ENCODE data around the gene FOSB. TPM values are rescaled to one million over a fixed set of nuclear protein-coding genes. Genes with fewer than 3 reads are reported as not detected.

Gene FOSB
- polyA plus RNA-seq, 1 donor from 2014 or later, result 2.1 TPM

DNA sequence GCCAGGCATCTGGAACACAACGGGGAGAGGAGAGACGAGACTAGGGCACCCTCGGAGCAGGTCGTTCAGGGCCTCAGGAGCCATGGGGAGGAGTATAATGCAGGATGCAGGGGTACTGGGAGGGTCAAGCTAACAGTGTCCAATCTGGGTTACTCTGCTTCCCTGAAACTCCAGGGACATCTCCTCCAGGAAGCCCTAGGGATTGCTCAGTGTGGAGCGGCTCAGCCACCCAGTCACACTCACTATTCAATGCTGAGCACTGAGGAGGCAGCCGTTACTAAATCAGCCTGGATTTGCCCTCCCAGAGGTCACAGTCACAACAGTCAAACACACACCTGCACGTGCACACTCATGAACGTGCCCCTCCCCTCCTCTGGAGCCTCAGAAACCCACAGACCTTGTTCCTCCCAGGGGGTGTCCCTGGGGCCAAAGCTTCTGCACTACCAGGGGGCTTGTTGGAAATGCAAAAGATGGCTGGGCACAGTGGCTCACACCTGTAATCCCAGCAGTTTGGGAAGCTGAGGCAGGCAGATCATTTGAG lies 6.9 kb upstream of the FOSB start:
- no peaks in the 10 kb centered on the region for H3K79me2 ChIP-seq (replicated peaks; ENCODE audit: insufficient read depth, low read length)
- no peaks in the 10 kb centered on the region for H3K9me3 ChIP-seq (ENCODE audit: low read length)
- H3K27ac ChIP-seq (ENCODE audit: low read length), result no peak overlapping the region
- no peak overlapping the region for H3K4me3 ChIP-seq (ENCODE audit: low read length)
- H3K4me2 ChIP-seq (ENCODE audit: low read length), result no peak overlapping the region
- H3K9me2 ChIP-seq (ENCODE audit: insufficient read depth, low read length), result no peaks in the 10 kb centered on the region
- H3F3A ChIP-seq (ENCODE audit: insufficient read depth, low read length, poor library complexity, severe bottlenecking), result no peaks in the 10 kb centered on the region
- no peaks in the 10 kb centered on the region for H4K20me1 ChIP-seq (ENCODE audit: insufficient read depth)
- no peak overlapping the region for H2AFZ ChIP-seq (ENCODE audit: low read depth, low read length)
- TF ChIP-seq, protein P1, sequence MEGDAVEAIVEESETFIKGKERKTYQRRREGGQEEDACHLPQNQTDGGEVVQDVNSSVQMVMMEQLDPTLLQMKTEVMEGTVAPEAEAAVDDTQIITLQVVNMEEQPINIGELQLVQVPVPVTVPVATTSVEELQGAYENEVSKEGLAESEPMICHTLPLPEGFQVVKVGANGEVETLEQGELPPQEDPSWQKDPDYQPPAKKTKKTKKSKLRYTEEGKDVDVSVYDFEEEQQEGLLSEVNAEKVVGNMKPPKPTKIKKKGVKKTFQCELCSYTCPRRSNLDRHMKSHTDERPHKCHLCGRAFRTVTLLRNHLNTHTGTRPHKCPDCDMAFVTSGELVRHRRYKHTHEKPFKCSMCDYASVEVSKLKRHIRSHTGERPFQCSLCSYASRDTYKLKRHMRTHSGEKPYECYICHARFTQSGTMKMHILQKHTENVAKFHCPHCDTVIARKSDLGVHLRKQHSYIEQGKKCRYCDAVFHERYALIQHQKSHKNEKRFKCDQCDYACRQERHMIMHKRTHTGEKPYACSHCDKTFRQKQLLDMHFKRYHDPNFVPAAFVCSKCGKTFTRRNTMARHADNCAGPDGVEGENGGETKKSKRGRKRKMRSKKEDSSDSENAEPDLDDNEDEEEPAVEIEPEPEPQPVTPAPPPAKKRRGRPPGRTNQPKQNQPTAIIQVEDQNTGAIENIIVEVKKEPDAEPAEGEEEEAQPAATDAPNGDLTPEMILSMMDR (IDR thresholded peaks at IDR 0.05; ENCODE audit: poor library complexity, severe bottlenecking), result no peak
- TF ChIP-seq TAF1 (IDR thresholded peaks at IDR 0.05; ENCODE audit: low read depth), result no peak
- TF ChIP-seq, protein P2, sequence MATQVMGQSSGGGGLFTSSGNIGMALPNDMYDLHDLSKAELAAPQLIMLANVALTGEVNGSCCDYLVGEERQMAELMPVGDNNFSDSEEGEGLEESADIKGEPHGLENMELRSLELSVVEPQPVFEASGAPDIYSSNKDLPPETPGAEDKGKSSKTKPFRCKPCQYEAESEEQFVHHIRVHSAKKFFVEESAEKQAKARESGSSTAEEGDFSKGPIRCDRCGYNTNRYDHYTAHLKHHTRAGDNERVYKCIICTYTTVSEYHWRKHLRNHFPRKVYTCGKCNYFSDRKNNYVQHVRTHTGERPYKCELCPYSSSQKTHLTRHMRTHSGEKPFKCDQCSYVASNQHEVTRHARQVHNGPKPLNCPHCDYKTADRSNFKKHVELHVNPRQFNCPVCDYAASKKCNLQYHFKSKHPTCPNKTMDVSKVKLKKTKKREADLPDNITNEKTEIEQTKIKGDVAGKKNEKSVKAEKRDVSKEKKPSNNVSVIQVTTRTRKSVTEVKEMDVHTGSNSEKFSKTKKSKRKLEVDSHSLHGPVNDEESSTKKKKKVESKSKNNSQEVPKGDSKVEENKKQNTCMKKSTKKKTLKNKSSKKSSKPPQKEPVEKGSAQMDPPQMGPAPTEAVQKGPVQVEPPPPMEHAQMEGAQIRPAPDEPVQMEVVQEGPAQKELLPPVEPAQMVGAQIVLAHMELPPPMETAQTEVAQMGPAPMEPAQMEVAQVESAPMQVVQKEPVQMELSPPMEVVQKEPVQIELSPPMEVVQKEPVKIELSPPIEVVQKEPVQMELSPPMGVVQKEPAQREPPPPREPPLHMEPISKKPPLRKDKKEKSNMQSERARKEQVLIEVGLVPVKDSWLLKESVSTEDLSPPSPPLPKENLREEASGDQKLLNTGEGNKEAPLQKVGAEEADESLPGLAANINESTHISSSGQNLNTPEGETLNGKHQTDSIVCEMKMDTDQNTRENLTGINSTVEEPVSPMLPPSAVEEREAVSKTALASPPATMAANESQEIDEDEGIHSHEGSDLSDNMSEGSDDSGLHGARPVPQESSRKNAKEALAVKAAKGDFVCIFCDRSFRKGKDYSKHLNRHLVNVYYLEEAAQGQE (IDR thresholded peaks at IDR 0.05; ENCODE audit: borderline replicate concordance), result no peak
- no peak overlapping the region for H3K9ac ChIP-seq (ENCODE audit: low read length)
- no peaks in the 10 kb centered on the region for H3K27me3 ChIP-seq (ENCODE audit: insufficient read depth, low read depth, low read length)
- H3K36me3 ChIP-seq (ENCODE audit: insufficient read depth, low read length), result no peaks in the 10 kb centered on the region

DNA sequence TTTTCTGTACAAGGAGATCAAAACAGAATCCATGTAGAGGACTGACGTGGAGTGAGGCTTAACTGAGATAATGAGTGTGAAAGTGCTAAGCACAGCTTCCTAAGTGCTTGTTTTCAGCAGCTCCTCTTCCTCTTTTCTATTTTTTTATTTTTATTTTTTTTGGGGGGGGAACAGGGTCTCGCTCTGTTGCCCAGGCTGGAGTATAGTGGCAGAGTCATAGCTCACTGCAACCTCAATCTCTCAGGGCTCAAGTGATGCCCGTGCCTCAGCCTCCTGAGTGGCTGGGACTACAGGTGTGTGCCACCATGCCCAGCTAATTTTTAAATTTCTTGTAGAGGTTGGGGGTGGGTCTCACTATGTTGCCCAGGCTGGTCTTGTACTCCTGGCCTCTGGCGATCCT lies 5.6 kb upstream of the FOSB start:
- Histone ChIP-seq H3K27me3 (ENCODE audit: insufficient read depth, low read depth, low read length) (no peaks in the 10 kb centered on the region), H3K9me3 (ENCODE audit: low read length) (no peaks in the 10 kb centered on the region), H3K9ac (ENCODE audit: low read length) (no peak overlapping the region), H3K9me2 (ENCODE audit: insufficient read depth, low read length) (no peaks in the 10 kb centered on the region), H3F3A (ENCODE audit: insufficient read depth, low read length, poor library complexity, severe bottlenecking) (no peaks in the 10 kb centered on the region), H3K4me2 (ENCODE audit: low read length) (no peak overlapping the region), H4K20me1 (ENCODE audit: insufficient read depth) (no peaks in the 10 kb centered on the region), H3K4me3 (ENCODE audit: low read length) (no peak overlapping the region), H3K79me2 (replicated peaks; ENCODE audit: insufficient read depth, low read length) (no peaks in the 10 kb centered on the region), H3K36me3 (ENCODE audit: insufficient read depth, low read length) (no peaks in the 10 kb centered on the region), H2AFZ (ENCODE audit: low read depth, low read length) (no peak overlapping the region), H3K27ac (ENCODE audit: low read length) (no peak overlapping the region)
- TF ChIP-seq EP300 (conservative IDR thresholded peaks at IDR 0.05; ENCODE audit: poor library complexity, severe bottlenecking) (no peak), TAF1 (IDR thresholded peaks at IDR 0.05; ENCODE audit: low read depth) (no peak), EZH2 (IDR thresholded peaks at IDR 0.05; ENCODE audit: borderline replicate concordance, insufficient read depth, low read length, poor library complexity, severe bottlenecking) (no peak), SMC3 (conservative IDR thresholded peaks at IDR 0.05; ENCODE audit: poor library complexity) (no peak)
- TF ChIP-seq, protein P2 (IDR thresholded peaks at IDR 0.05; ENCODE audit: borderline replicate concordance), result no peak
